Mesenchymal stem cell (in vitro differentiated cells and primary cell): Measurements from ENCODE around the gene CNNM2.

Experiments
- DNase-seq: peaks from one replicate; pipeline ENCODE4 v3.0.0-alpha.2; 2013
- H2AFZ ChIP-seq: one replicate; pipeline ENCODE4 v1.6.1; 2013; ENCODE audit warnings: low read depth, mild to moderate bottlenecking, control low read depth, inconsistent platforms, low read length, moderate library complexity
- H2AK5ac ChIP-seq: 2 replicates; pipeline ENCODE4 v1.6.1; 2013; ENCODE audit warnings: low read length, moderate library complexity, mild to moderate bottlenecking, inconsistent platforms; ENCODE audit not compliant: severe bottlenecking
- H2BK120ac ChIP-seq: one replicate; pipeline ENCODE4 v1.6.1; 2013; ENCODE audit warnings: low read depth, mild to moderate bottlenecking, inconsistent platforms, low read length, moderate library complexity
- H2BK12ac ChIP-seq, 2 experiments: one replicate each; pipeline ENCODE4 v1.6.1; 2013; ENCODE audit warnings: inconsistent platforms in 2 of 2, low read length in 2 of 2, mild to moderate bottlenecking in 2 of 2, moderate library complexity in 2 of 2, control low read depth in 1 of 2
- H2BK15ac ChIP-seq: one replicate; pipeline ENCODE4 v1.6.1; 2013; ENCODE audit warnings: mild to moderate bottlenecking, low read depth, inconsistent platforms; ENCODE audit not compliant: poor library complexity, severe bottlenecking
- H2BK5ac ChIP-seq: 2 replicates; pipeline ENCODE4 v1.6.1; 2013; ENCODE audit warnings: low read depth, mild to moderate bottlenecking, low read length, control low read depth, inconsistent platforms; ENCODE audit not compliant: poor library complexity, severe bottlenecking
- H3K14ac ChIP-seq, 2 experiments: one replicate each; pipeline ENCODE4 v1.6.1; 2013; ENCODE audit warnings: inconsistent platforms in 2 of 2, low read length in 2 of 2, control low read depth in 1 of 2, mild to moderate bottlenecking in 1 of 2, moderate library complexity in 1 of 2
- H3K18ac ChIP-seq, 2 experiments: one replicate each; pipeline ENCODE4 v1.6.1; 2013; ENCODE audit warnings: inconsistent platforms in 2 of 2, low read length in 2 of 2, control low read depth in 1 of 2, low read depth in 1 of 2, mild to moderate bottlenecking in 1 of 2
- H3K23ac ChIP-seq, 2 experiments: one replicate each; pipeline ENCODE4 v1.6.1; 2013; ENCODE audit warnings: inconsistent platforms in 2 of 2, low read length in 2 of 2, mild to moderate bottlenecking in 2 of 2, moderate library complexity in 2 of 2, control low read depth in 1 of 2
- H3K27ac ChIP-seq: 2 replicates; pipeline ENCODE4 v1.5.1; 2013; ENCODE audit warnings: mild to moderate bottlenecking, moderate library complexity, low read length, control low read depth, inconsistent platforms; ENCODE audit not compliant: poor library complexity, severe bottlenecking
- H3K27me3 ChIP-seq, 2 experiments: 2 replicates each; pipeline versions ENCODE4 v1.6.1 to v1.7.0; 2013; ENCODE audit warnings: low read length in 2 of 2, mild to moderate bottlenecking in 2 of 2, moderate library complexity in 2 of 2, control low read depth in 1 of 2, inconsistent platforms in 1 of 2; ENCODE audit not compliant: control insufficient read depth in 1 of 2, insufficient read depth in 1 of 2
- H3K36me3 ChIP-seq, 2 experiments: 2 replicates each; pipeline versions ENCODE4 v1.6.1 to v1.7.0; 2013; ENCODE audit warnings: low read length in 2 of 2, control low read depth in 1 of 2, inconsistent platforms in 1 of 2, low read depth in 1 of 2, mild to moderate bottlenecking in 1 of 2; ENCODE audit not compliant: insufficient read depth in 2 of 2, control insufficient read depth in 1 of 2
- H3K4ac ChIP-seq, 2 experiments: one replicate each; pipeline ENCODE4 v1.6.1; 2013; ENCODE audit warnings: inconsistent platforms in 2 of 2, low read length in 2 of 2, mild to moderate bottlenecking in 2 of 2, moderate library complexity in 2 of 2, control low read depth in 1 of 2, low read depth in 1 of 2
- H3K4me1 ChIP-seq: 2 replicates; pipeline ENCODE4 v1.6.1; 2013; ENCODE audit warnings: low read depth, low read length, control low read depth; ENCODE audit not compliant: control insufficient read depth, insufficient read depth
- H3K4me2 ChIP-seq: 2 replicates; pipeline ENCODE4 v1.6.1; 2013; ENCODE audit warnings: low read length, mild to moderate bottlenecking, inconsistent platforms; ENCODE audit not compliant: poor library complexity, severe bottlenecking
- H3K4me3 ChIP-seq, 2 experiments: 2 replicates each; pipeline versions ENCODE4 v1.5.1 to v1.7.0; 2013; ENCODE audit warnings: low read length in 2 of 2, mild to moderate bottlenecking in 2 of 2, control low read depth in 1 of 2, low read depth in 1 of 2; ENCODE audit not compliant: insufficient read depth in 1 of 2
- H3K79me1 ChIP-seq: replicated peaks from 2 replicates; pipeline ENCODE4 v1.6.1; 2013; ENCODE audit warnings: mild to moderate bottlenecking, control low read depth, low read length, inconsistent platforms; ENCODE audit not compliant: poor library complexity, severe bottlenecking
- H3K9ac ChIP-seq: 2 replicates; pipeline ENCODE4 v1.7.0; 2013; ENCODE audit warnings: mild to moderate bottlenecking, low read length, moderate library complexity
- H3K9me3 ChIP-seq: 2 replicates; pipeline ENCODE4 v1.7.0; 2013; ENCODE audit warnings: mild to moderate bottlenecking, low read length; ENCODE audit not compliant: control insufficient read depth
- H4K8ac ChIP-seq: one replicate; pipeline ENCODE4 v1.6.1; 2013; ENCODE audit warnings: inconsistent platforms, mild to moderate bottlenecking, low read length, moderate library complexity
- H4K91ac ChIP-seq: one replicate; pipeline ENCODE4 v1.6.1; 2013; ENCODE audit warnings: mild to moderate bottlenecking, low read length, inconsistent platforms
- WGBS: methylation state at CpG from one replicate; pipeline ENCODE4 v1.1.7; 2013; ENCODE audit warnings: mixed read lengths; 5-methylcytosine and 5-hydroxymethylcytosine counted together

Gene CNNM2

GRCh38 chr10:102880256-102880655, 37.8 kb upstream of the CNNM2 start:
- Histone ChIP-seq H2AFZ (no peak overlapping the region), H2BK5ac (no peak overlapping the region), H2AK5ac (no peak overlapping the region), H3K4me3 (no peak overlapping the region), H3K18ac (no peak overlapping the region), H3K4ac (no peak overlapping the region), H3K14ac (no peak overlapping the region), H4K8ac (no peak overlapping the region), H3K27ac (no peak overlapping the region), H4K91ac (no peak overlapping the region), H3K79me1 (no peaks in the 10 kb centered on the region), H3K4me2 (no peak overlapping the region), H3K36me3 (peaks cover 0 to 8% of the 10 kb centered on the region in 2 experiments), H2BK120ac (no peak overlapping the region), H3K9me3 (no peaks in the 10 kb centered on the region), H3K9ac (no peak overlapping the region), H2BK15ac (no peak overlapping the region), H3K4me1 (no peaks in the 10 kb centered on the region), H3K27me3 (no peaks in the 10 kb centered on the region), H3K23ac (no peak overlapping the region), H2BK12ac (no peak overlapping the region)
- 96% methylated on average over 2 of the region's 2 CpGs for WGBS
- DNase-seq = no peak

GRCh38 chr10:102888048-102888447, 30.0 kb upstream of the CNNM2 start:
- DNase-seq = no peak
- Histone ChIP-seq H3K4me3 (no peak overlapping the region), H3K4me2 (no peak overlapping the region), H3K27ac (no peak overlapping the region), H3K4ac (no peak overlapping the region), H3K9ac (no peak overlapping the region), H2BK5ac (no peak overlapping the region), H2BK15ac (no peak overlapping the region), H3K27me3 (no peaks in the 10 kb centered on the region), H2BK12ac (no peak overlapping the region), H3K9me3 (peaks cover 6% of the 10 kb centered on the region), H2AFZ (no peak overlapping the region), H3K23ac (no peak overlapping the region), H3K4me1 (no peaks in the 10 kb centered on the region), H3K36me3 (peaks cover 0 to 3% of the 10 kb centered on the region in 2 experiments), H2BK120ac (no peak overlapping the region), H3K18ac (no peak overlapping the region), H3K14ac (no peak overlapping the region), H4K91ac (no peak overlapping the region), H2AK5ac (no peak overlapping the region), H4K8ac (no peak overlapping the region), H3K79me1 (no peaks in the 10 kb centered on the region)
- WGBS = no CpG with 5 or more reads among the region's 1 CpG

- Histone ChIP-seq H3K4ac (no peak overlapping the region), H2BK15ac (no peak overlapping the region), H2AK5ac (no peak overlapping the region), H3K36me3 (peaks cover 0 to 3% of the 10 kb centered on the region in 2 experiments), H4K91ac (no peak overlapping the region), H3K18ac (no peak overlapping the region), H3K4me2 (no peak overlapping the region), H3K23ac (no peak overlapping the region), H3K9me3 (no peaks in the 10 kb centered on the region), H3K9ac (no peak overlapping the region), H2BK12ac (no peak overlapping the region), H2BK5ac (no peak overlapping the region), H2BK120ac (no peak overlapping the region), H4K8ac (no peak overlapping the region), H3K14ac (no peak overlapping the region), H3K27me3 (no peaks in the 10 kb centered on the region), H3K79me1 (no peaks in the 10 kb centered on the region), H3K27ac (no peak overlapping the region), H2AFZ (no peak overlapping the region), H3K4me1 (no peaks in the 10 kb centered on the region), H3K4me3 (no peak overlapping the region)
- DNase-seq = no peak
- 95% methylated on average over 3 of the region's 4 CpGs for WGBS
Observed at GRCh38 chr10:102894466-102895213, 23.5 kb upstream of the CNNM2 start.

GRCh38 chr10:102900006-102900405, 18.1 kb upstream of the CNNM2 start:
- Histone ChIP-seq H3K36me3 (no peaks in the 10 kb centered on the region), H2AK5ac (no peak overlapping the region), H3K27ac (no peak overlapping the region), H3K4ac (no peak overlapping the region), H3K4me3 (no peak overlapping the region), H4K91ac (no peak overlapping the region), H3K14ac (no peak overlapping the region), H2AFZ (no peak overlapping the region), H3K23ac (no peak overlapping the region), H2BK120ac (no peak overlapping the region), H4K8ac (no peak overlapping the region), H3K9ac (no peak overlapping the region), H3K79me1 (no peaks in the 10 kb centered on the region), H2BK12ac (no peak overlapping the region), H3K18ac (no peak overlapping the region), H2BK15ac (no peak overlapping the region), H3K9me3 (no peaks in the 10 kb centered on the region), H3K27me3 (no peaks in the 10 kb centered on the region), H3K4me1 (no peaks in the 10 kb centered on the region), H2BK5ac (no peak overlapping the region), H3K4me2 (no peak overlapping the region)
- no peak for DNase-seq
- WGBS = no CpG with 5 or more reads among the region's 3 CpGs
